ENCODE results near the gene E4F1. TPM values are rescaled to one million over a fixed set of nuclear protein-coding genes. Genes with fewer than 3 reads are reported as not detected.

The E4F1 gene
- total and polyA plus RNA-seq, 2 of the 13 experiments (the other 11 are each of a cell fraction or from before 2014, with no cell fraction given): 13.8 to 19.5 TPM

GRCh38 chr16:2205104-2205966 lies 18.1 kb upstream of the E4F1 start, which contains the start of gene MLST8 (continued):
- TF ChIP-seq BATF2 (CRISPR knock-in tag; IDR thresholded peaks at IDR 0.05): peak; percentile 72; the same call in 1 of the 2 replicates
- TF ChIP-seq MAZ (IDR thresholded peaks at IDR 0.05; ENCODE audit: borderline replicate concordance, low read depth, low read length): 0 out of 2 replicates have a peak, but pooled peaks have one; percentile 21
- TF ChIP-seq MAZ (CRISPR knock-in tag; IDR thresholded peaks at IDR 0.05; ENCODE audit: low read depth): peak; percentile 85
- TF ChIP-seq THAP7 (CRISPR knock-in tag; IDR thresholded peaks at IDR 0.05): peak; percentile 60; the same call in 1 of the 2 replicates
- TF ChIP-seq ARNT2 (CRISPR knock-in tag; IDR thresholded peaks at IDR 0.05; ENCODE audit: low read depth): peak; percentile 52
- peak; percentile 94 for TF ChIP-seq HES4 (CRISPR knock-in tag; IDR thresholded peaks at IDR 0.05; ENCODE audit: borderline replicate concordance)
- TF ChIP-seq YEATS2 (CRISPR knock-in tag; IDR thresholded peaks at IDR 0.05; ENCODE audit: borderline replicate concordance): peak; percentile 74; the same call in 1 of the 2 replicates
- 0 out of 2 replicates have a peak, but pooled peaks have one; percentile 36 for TF ChIP-seq ZSCAN5A (CRISPR knock-in tag; IDR thresholded peaks at IDR 0.05; ENCODE audit: borderline replicate concordance)
- TF ChIP-seq ZNF792 (CRISPR knock-in tag; IDR thresholded peaks at IDR 0.05): peak; percentile 40
- TF ChIP-seq ZKSCAN8 (CRISPR knock-in tag; IDR thresholded peaks at IDR 0.05; ENCODE audit: borderline replicate concordance): peak; percentile 60; the same call in 1 of the 2 replicates
- peak; percentile 61; the same call in 1 of the 2 replicates for TF ChIP-seq MXD3 (CRISPR knock-in tag; IDR thresholded peaks at IDR 0.05)
- no peak for TF ChIP-seq RARA (CRISPR knock-in tag; IDR thresholded peaks at IDR 0.05)
- no peak for TF ChIP-seq DNMT1 (CRISPR knock-in tag; IDR thresholded peaks at IDR 0.05)
- TF ChIP-seq ZFX (CRISPR knock-in tag; IDR thresholded peaks at IDR 0.05; ENCODE audit: low read depth): peak; percentile 99
- TF ChIP-seq PATZ1 (CRISPR knock-in tag; IDR thresholded peaks at IDR 0.05): peak; percentile 98
- TF ChIP-seq TFDP1 (CRISPR knock-in tag; IDR thresholded peaks at IDR 0.05; ENCODE audit: borderline replicate concordance): 0 out of 2 replicates have a peak, but pooled peaks have one; percentile 17
- TF ChIP-seq NFATC3 (CRISPR knock-in tag; IDR thresholded peaks at IDR 0.05): no peak
- TF ChIP-seq ELF4 (CRISPR knock-in tag; IDR thresholded peaks at IDR 0.05; ENCODE audit: borderline replicate concordance): no peak
- peak; percentile 68 for TF ChIP-seq RXRA (CRISPR knock-in tag; IDR thresholded peaks at IDR 0.05)
- no peak for TF ChIP-seq CHD4 (IDR thresholded peaks at IDR 0.05; ENCODE audit: borderline replicate concordance, low read length)
- TF ChIP-seq ATF5 (CRISPR knock-in tag; IDR thresholded peaks at IDR 0.05; ENCODE audit: low read depth): no peak
